Tibial nerve (tissue), 4 donors: ENCODE measurements around the gene CARM1.

Experiments used
- EP300 ChIP-seq, 2 donors: sonication (generic); formaldehyde crosslinking; IDR thresholded peaks; one replicate each; pipeline ENCODE4 v1.6.1; 2017; ENCODE audit warnings: antibody characterized with exemption in 2 of 2, mild to moderate bottlenecking in 1 of 2
- POLR2A ChIP-seq, 2 donors: fragments of 450-650 bp; IDR thresholded peaks; one replicate each; pipeline ENCODE4 v1.6.1; 2017; ENCODE audit warnings: antibody characterized with exemption in 2 of 2, mild to moderate bottlenecking in 2 of 2, moderate library complexity in 2 of 2
- TF ChIP-seq, protein P1 (sequence below), 5 experiments: fragments of 200-600 bp in 3 of 5; fragments of 450-650 bp in 2 of 5; sonication (generic) in 3 of 5; IDR thresholded peaks; one replicate each; pipeline ENCODE4 v1.5.1; 2016 to 2019; ENCODE audit warnings: antibody characterized with exemption in 5 of 5, mild to moderate bottlenecking in 3 of 5, moderate library complexity in 2 of 5

DNA sequence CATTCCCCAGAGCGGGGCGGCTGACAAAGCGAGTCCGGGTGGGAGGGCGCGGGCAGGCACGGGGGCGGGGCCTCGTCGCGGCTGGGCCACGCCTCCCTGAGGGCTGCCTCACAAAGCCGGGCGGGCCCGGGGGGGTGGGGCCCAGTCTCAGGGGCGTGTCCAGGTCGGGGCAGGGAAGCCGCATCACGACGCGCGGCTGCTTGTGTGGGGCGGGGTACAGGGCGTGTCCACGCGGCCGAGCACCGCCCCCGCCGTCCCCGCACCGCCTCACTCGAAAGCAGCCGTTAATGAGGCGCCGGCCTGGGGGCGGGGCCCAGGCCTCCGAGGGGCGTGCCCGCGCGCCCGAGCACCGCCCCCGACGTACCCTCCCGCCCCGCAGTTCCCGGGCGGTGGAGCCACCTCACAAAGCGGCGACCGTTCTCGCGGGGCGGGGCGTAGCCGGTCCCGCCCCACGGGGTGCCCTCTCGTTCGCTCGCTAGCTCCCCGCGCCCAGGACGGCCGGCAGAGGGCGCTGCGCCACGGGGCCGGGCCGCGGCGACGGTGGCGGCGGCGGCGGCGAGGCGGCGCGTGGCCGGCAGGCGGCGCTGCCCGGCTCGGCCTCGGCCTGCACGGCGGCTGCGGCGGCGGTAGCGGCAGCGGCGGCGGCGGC, at the start of gene CARM1:
- TF ChIP-seq POLR2A (IDR thresholded peaks at IDR 0.05) (no peak), EP300 (IDR thresholded peaks at IDR 0.05) (peak; percentile 10 to 47)
- TF ChIP-seq, protein P1, sequence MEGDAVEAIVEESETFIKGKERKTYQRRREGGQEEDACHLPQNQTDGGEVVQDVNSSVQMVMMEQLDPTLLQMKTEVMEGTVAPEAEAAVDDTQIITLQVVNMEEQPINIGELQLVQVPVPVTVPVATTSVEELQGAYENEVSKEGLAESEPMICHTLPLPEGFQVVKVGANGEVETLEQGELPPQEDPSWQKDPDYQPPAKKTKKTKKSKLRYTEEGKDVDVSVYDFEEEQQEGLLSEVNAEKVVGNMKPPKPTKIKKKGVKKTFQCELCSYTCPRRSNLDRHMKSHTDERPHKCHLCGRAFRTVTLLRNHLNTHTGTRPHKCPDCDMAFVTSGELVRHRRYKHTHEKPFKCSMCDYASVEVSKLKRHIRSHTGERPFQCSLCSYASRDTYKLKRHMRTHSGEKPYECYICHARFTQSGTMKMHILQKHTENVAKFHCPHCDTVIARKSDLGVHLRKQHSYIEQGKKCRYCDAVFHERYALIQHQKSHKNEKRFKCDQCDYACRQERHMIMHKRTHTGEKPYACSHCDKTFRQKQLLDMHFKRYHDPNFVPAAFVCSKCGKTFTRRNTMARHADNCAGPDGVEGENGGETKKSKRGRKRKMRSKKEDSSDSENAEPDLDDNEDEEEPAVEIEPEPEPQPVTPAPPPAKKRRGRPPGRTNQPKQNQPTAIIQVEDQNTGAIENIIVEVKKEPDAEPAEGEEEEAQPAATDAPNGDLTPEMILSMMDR (IDR thresholded peaks at IDR 0.05): peak; percentile 64 to 98 (median 87)
